Esophagus squamous epithelium (tissue), 5 donors: Measurements from ENCODE around the gene COL27A1. TPM values are rescaled to one million over a fixed set of nuclear protein-coding genes. Genes with fewer than 3 reads are reported as not detected.

Source experiments
- DNase-seq: peaks from one replicate; lab custom pipeline; 2025; lab: John Stamatoyannopoulos, UW
- H3K27ac ChIP-seq, 4 donors: fragments of 200-600 bp; sonication (generic); one replicate each; pipeline ENCODE4 v1.5.1; 2016 to 2019; ENCODE audit warnings: mild to moderate bottlenecking in 1 of 4
- H3K27me3 ChIP-seq, 4 donors: fragments of 200-600 bp; sonication (generic); 1 replicate in 3 of 4; 2 replicates in 1 of 4; pipeline versions ENCODE4 v1.5.1 to v1.6.0; 2017 to 2021; ENCODE audit warnings: antibody characterized with exemption in 1 of 4
- H3K36me3 ChIP-seq, 3 donors: fragments of 200-600 bp; sonication (generic); one replicate each; pipeline ENCODE4 v1.5.1; 2016 to 2019
- H3K4me1 ChIP-seq, 3 donors: fragments of 200-600 bp; sonication (generic); one replicate each; pipeline ENCODE4 v1.5.1; 2017 to 2019
- H3K4me3 ChIP-seq, 4 donors: fragments of 200-600 bp; sonication (generic); 1 replicate in 3 of 4; 2 replicates in 1 of 4; pipeline ENCODE4 v1.5.1; 2016 to 2019; ENCODE audit warnings: mild to moderate bottlenecking in 2 of 4, moderate library complexity in 1 of 4
- H3K9me3 ChIP-seq, 3 donors: fragments of 200-600 bp; sonication (generic); one replicate each; pipeline ENCODE4 v1.5.1; 2016 to 2019
- CTCF ChIP-seq, 6 experiments: fragments of 450-650 bp in 4 of 6; fragments of 200-600 bp in 2 of 6; sonication (generic) in 2 of 6; IDR thresholded peaks; one replicate each; pipeline ENCODE4 v1.5.1; 2016 to 2019; ENCODE audit warnings: antibody characterized with exemption in 6 of 6, mild to moderate bottlenecking in 4 of 6, moderate library complexity in 4 of 6
- POLR2A ChIP-seq, 4 donors: fragments of 450-650 bp; IDR thresholded peaks; one replicate each; pipeline ENCODE4 v1.6.1; 2017; ENCODE audit warnings: antibody characterized with exemption in 4 of 4, mild to moderate bottlenecking in 4 of 4, moderate library complexity in 3 of 4
- WGBS, 2 donors: methylation state at CpG; one replicate each; pipeline ENCODE4 v1.1.5; 2018; 5-methylcytosine and 5-hydroxymethylcytosine counted together
- intact Hi-C: fragments of 100-400 bp; cut with DNase I; formaldehyde crosslinking; loops from one replicate; pipeline ENCODE4 v1.15.0; 2022
- total RNA-seq, 4 donors: library from RNA; depleted of rRNA; stranded (reverse); fragments of >200 nt; gene quantifications; one replicate each; pipeline ENCODE4 v1.1.0, GENCODE V29; 2016
- donor health status: DM: yes; HTN: yes; CAD: no.

COL27A1 gene
- total RNA-seq, 4 donors from 2014 or later, result 7.5 to 34.0 (median 12.0) TPM

GRCh38 chr9:114291886-114292590 lies 136.7 kb downstream of the COL27A1 start:
- peaks cover 0 to 16% (median 4%) of the 10 kb centered on the region in 3 donors for H3K4me1 ChIP-seq
- intact Hi-C loops, result loop anchor here (5.0 kb wide), 1 partner anchor 185 kb away; no protein-coding TSS in a partner anchor
- H3K4me3 ChIP-seq, result no peak overlapping the region
- WGBS, 2 donors, result 88 to 91% methylated on average over 3 to 5 of the region's 11 CpGs
- DNase-seq, result no peak
- peaks cover 0 to 8% (median 5%) of the 10 kb centered on the region in 3 donors for H3K9me3 ChIP-seq
- no peak overlapping the region for H3K27ac ChIP-seq
- TF ChIP-seq POLR2A (IDR thresholded peaks at IDR 0.05) (no peak), CTCF (IDR thresholded peaks at IDR 0.05) (no peak)
- no peaks in the 10 kb centered on the region for H3K27me3 ChIP-seq
- H3K36me3 ChIP-seq, result peaks cover 0 to 45% (median 0%) of the 10 kb centered on the region in 3 donors

- no peak for TF ChIP-seq POLR2A (IDR thresholded peaks at IDR 0.05)
- no peak for TF ChIP-seq CTCF (IDR thresholded peaks at IDR 0.05)
- intact Hi-C loops, result loop anchor here (5.0 kb wide), 1 partner anchor 187 kb away; no protein-coding TSS in a partner anchor
- Histone ChIP-seq H3K27me3 (no peaks in the 10 kb centered on the region), H3K9me3 (peaks cover 0 to 8% (median 5%) of the 10 kb centered on the region in 3 donors), H3K4me1 (no peaks in the 10 kb centered on the region), H3K4me3 (no peak overlapping the region), H3K27ac (no peak overlapping the region), H3K36me3 (peaks cover 0 to 54% (median 0%) of the 10 kb centered on the region in 3 donors)
- no peak for DNase-seq
Observed at GRCh38 chr9:114294664-114295063, 139.3 kb downstream of the COL27A1 start.

GRCh38 chr9:114296338-114296737 lies 141.0 kb downstream of the COL27A1 start:
- no peak for DNase-seq
- WGBS, 2 donors, result 92 to 94% methylated on average over 1 of the region's 1 CpG
- no peak overlapping the region for H3K27ac ChIP-seq
- peaks cover 0 to 8% (median 5%) of the 10 kb centered on the region in 3 donors for H3K9me3 ChIP-seq
- H3K36me3 ChIP-seq, result peaks cover 0 to 70% (median 0%) of the 10 kb centered on the region in 3 donors
- no peak overlapping the region for H3K4me3 ChIP-seq
- no peaks in the 10 kb centered on the region for H3K27me3 ChIP-seq
- intact Hi-C loops, result no loop called here
- no peak for TF ChIP-seq POLR2A (IDR thresholded peaks at IDR 0.05)
- TF ChIP-seq CTCF (IDR thresholded peaks at IDR 0.05), result no peak
- H3K4me1 ChIP-seq, result no peaks in the 10 kb centered on the region

- Histone ChIP-seq H3K27me3 (no peaks in the 10 kb centered on the region), H3K4me3 (no peak overlapping the region), H3K27ac (no peak overlapping the region), H3K4me1 (no peaks in the 10 kb centered on the region), H3K9me3 (peaks cover 0 to 5% (median 4%) of the 10 kb centered on the region in 3 donors), H3K36me3 (peaks cover 0 to 45% (median 0%) of the 10 kb centered on the region in 3 donors)
- DNase-seq, result no peak
- intact Hi-C loops, result no loop called here
- TF ChIP-seq POLR2A (IDR thresholded peaks at IDR 0.05) (no peak), CTCF (IDR thresholded peaks at IDR 0.05) (no peak)
- WGBS, 2 donors, result 80 to 89% methylated on average over 5 to 14 of the region's 15 CpGs
Observed at GRCh38 chr9:114299286-114300152, 144.2 kb downstream of the COL27A1 start.
